ENCODE measurements around the gene ABHD15. TPM values are rescaled to one million over a fixed set of nuclear protein-coding genes. Genes with fewer than 3 reads are reported as not detected.

ABHD15 gene
- polyA plus RNA-seq, 1 donor from 2014 or later: 0.21 TPM

DNA sequence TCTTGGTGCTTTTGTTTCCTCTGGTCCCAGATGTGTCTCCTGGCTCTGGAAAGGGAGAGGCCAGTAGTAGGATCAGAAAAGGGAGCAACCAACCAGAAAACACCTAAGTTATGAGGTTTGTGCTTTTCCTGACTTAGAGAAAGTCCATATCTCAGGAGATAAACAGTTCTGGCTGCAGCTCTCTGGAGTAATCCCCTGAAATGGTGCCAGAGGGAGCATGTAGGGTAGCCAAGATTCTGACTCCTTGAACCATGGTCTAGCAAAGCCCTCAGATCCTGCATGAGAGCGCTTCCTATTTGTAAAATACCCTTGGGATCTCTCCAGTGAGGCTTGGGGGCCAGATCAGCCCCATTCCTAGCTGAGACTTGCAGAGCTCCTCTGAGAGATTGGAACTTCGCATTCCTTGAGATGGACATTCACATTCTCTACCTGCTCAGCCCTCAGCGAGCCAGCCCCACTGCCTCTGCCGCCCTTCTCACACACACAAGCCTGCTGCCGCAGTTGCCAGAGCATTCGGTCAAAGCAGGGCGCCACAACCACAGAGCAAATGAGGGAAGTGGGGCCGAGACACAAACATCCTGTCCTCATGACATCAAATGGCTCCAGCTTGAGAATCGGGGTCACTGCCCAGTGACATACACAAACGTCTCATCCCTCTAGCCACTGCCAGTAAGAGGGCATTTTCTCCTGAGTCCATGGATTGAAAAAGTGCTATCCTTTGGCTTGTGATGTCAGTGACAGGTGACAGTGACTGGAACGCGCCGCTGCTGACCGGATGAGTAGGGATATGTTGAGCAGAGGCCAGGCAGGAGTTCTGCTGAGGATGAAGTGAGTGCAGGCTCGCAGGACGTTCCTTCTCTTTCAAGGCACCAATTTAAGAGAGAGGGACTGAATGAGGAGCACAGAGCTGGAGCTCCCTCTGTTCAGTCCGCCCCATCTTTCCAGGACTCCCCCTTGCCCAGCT, 5.0 kb downstream of the ABHD15 start:
- Histone ChIP-seq H3K27ac (ENCODE audit: low read length) (no peak overlapping the region), H3K79me2 (replicated peaks; ENCODE audit: insufficient read depth, low read length) (no peaks in the 10 kb centered on the region), H3F3A (ENCODE audit: insufficient read depth, low read length, poor library complexity, severe bottlenecking) (no peaks in the 10 kb centered on the region), H3K4me2 (ENCODE audit: low read length) (no peak overlapping the region), H3K9me3 (ENCODE audit: low read length) (no peaks in the 10 kb centered on the region), H3K4me3 (ENCODE audit: low read length) (no peak overlapping the region), H4K20me1 (ENCODE audit: insufficient read depth) (no peaks in the 10 kb centered on the region), H3K27me3 (ENCODE audit: insufficient read depth, low read depth, low read length) (peaks cover 30% of the 10 kb centered on the region), H3K9ac (ENCODE audit: low read length) (no peak overlapping the region), H2AFZ (ENCODE audit: low read depth, low read length) (no peak overlapping the region), H3K36me3 (ENCODE audit: insufficient read depth, low read length) (no peaks in the 10 kb centered on the region), H3K9me2 (ENCODE audit: insufficient read depth, low read length) (no peaks in the 10 kb centered on the region)
- TF ChIP-seq, protein P1, sequence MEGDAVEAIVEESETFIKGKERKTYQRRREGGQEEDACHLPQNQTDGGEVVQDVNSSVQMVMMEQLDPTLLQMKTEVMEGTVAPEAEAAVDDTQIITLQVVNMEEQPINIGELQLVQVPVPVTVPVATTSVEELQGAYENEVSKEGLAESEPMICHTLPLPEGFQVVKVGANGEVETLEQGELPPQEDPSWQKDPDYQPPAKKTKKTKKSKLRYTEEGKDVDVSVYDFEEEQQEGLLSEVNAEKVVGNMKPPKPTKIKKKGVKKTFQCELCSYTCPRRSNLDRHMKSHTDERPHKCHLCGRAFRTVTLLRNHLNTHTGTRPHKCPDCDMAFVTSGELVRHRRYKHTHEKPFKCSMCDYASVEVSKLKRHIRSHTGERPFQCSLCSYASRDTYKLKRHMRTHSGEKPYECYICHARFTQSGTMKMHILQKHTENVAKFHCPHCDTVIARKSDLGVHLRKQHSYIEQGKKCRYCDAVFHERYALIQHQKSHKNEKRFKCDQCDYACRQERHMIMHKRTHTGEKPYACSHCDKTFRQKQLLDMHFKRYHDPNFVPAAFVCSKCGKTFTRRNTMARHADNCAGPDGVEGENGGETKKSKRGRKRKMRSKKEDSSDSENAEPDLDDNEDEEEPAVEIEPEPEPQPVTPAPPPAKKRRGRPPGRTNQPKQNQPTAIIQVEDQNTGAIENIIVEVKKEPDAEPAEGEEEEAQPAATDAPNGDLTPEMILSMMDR (IDR thresholded peaks at IDR 0.05; ENCODE audit: poor library complexity, severe bottlenecking): no peak
- TF ChIP-seq EP300 (conservative IDR thresholded peaks at IDR 0.05; ENCODE audit: poor library complexity, severe bottlenecking) (no peak), MXI1 (conservative IDR thresholded peaks at IDR 0.05; ENCODE audit: poor library complexity, severe bottlenecking) (no peak), POLR2AphosphoS5 (IDR thresholded peaks at IDR 0.05) (no peak), RAD21 (conservative IDR thresholded peaks at IDR 0.05) (no peak), SMC3 (conservative IDR thresholded peaks at IDR 0.05; ENCODE audit: poor library complexity) (no peak), TAF1 (IDR thresholded peaks at IDR 0.05; ENCODE audit: low read depth) (no peak), EZH2 (IDR thresholded peaks at IDR 0.05; ENCODE audit: borderline replicate concordance, insufficient read depth, low read length, poor library complexity, severe bottlenecking) (no peak)
- TF ChIP-seq, protein P2, sequence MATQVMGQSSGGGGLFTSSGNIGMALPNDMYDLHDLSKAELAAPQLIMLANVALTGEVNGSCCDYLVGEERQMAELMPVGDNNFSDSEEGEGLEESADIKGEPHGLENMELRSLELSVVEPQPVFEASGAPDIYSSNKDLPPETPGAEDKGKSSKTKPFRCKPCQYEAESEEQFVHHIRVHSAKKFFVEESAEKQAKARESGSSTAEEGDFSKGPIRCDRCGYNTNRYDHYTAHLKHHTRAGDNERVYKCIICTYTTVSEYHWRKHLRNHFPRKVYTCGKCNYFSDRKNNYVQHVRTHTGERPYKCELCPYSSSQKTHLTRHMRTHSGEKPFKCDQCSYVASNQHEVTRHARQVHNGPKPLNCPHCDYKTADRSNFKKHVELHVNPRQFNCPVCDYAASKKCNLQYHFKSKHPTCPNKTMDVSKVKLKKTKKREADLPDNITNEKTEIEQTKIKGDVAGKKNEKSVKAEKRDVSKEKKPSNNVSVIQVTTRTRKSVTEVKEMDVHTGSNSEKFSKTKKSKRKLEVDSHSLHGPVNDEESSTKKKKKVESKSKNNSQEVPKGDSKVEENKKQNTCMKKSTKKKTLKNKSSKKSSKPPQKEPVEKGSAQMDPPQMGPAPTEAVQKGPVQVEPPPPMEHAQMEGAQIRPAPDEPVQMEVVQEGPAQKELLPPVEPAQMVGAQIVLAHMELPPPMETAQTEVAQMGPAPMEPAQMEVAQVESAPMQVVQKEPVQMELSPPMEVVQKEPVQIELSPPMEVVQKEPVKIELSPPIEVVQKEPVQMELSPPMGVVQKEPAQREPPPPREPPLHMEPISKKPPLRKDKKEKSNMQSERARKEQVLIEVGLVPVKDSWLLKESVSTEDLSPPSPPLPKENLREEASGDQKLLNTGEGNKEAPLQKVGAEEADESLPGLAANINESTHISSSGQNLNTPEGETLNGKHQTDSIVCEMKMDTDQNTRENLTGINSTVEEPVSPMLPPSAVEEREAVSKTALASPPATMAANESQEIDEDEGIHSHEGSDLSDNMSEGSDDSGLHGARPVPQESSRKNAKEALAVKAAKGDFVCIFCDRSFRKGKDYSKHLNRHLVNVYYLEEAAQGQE (IDR thresholded peaks at IDR 0.05; ENCODE audit: borderline replicate concordance): no peak

DNA sequence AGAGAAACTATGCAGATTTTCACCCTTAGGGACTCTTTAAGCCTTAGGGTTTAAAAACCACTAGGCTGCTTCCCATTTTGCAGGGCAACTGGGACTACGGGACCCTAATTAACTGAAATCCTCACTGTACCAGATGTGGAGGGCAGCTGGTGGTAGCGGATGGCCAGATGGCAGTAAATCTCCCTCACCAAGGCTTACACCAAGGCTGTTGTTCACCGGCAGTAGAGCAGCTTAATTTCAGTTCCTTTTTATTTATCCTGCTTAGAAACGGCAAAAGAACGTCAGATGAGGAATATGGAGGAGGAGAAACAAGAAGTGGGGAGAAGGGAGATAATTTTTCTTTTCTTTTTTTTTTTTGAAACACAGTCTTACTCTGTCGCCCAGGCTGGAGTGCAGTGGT, 6.5 kb downstream of the ABHD15 start:
- no peak overlapping the region for H3K4me2 ChIP-seq (ENCODE audit: low read length)
- no peak overlapping the region for H3K9ac ChIP-seq (ENCODE audit: low read length)

More for the DNA sequence above, 6.5 kb downstream of the ABHD15 start:
- H3K27ac ChIP-seq (ENCODE audit: low read length): no peak overlapping the region
- peaks cover 15% of the 10 kb centered on the region for H3K27me3 ChIP-seq (ENCODE audit: insufficient read depth, low read depth, low read length)
- no peaks in the 10 kb centered on the region for H4K20me1 ChIP-seq (ENCODE audit: insufficient read depth)
- TF ChIP-seq MXI1 (conservative IDR thresholded peaks at IDR 0.05; ENCODE audit: poor library complexity, severe bottlenecking) (no peak), EZH2 (IDR thresholded peaks at IDR 0.05; ENCODE audit: borderline replicate concordance, insufficient read depth, low read length, poor library complexity, severe bottlenecking) (no peak), POLR2AphosphoS5 (IDR thresholded peaks at IDR 0.05) (no peak), RAD21 (conservative IDR thresholded peaks at IDR 0.05) (no peak), TAF1 (IDR thresholded peaks at IDR 0.05; ENCODE audit: low read depth) (no peak), SMC3 (conservative IDR thresholded peaks at IDR 0.05; ENCODE audit: poor library complexity) (no peak)
- TF ChIP-seq, protein P2 (IDR thresholded peaks at IDR 0.05; ENCODE audit: borderline replicate concordance): no peak
- H2AFZ ChIP-seq (ENCODE audit: low read depth, low read length): no peak overlapping the region
- no peaks in the 10 kb centered on the region for H3K9me3 ChIP-seq (ENCODE audit: low read length)
- H3K36me3 ChIP-seq (ENCODE audit: insufficient read depth, low read length): no peaks in the 10 kb centered on the region
- H3F3A ChIP-seq (ENCODE audit: insufficient read depth, low read length, poor library complexity, severe bottlenecking): no peaks in the 10 kb centered on the region
- H3K9me2 ChIP-seq (ENCODE audit: insufficient read depth, low read length): no peaks in the 10 kb centered on the region
- no peaks in the 10 kb centered on the region for H3K79me2 ChIP-seq (replicated peaks; ENCODE audit: insufficient read depth, low read length)
- no peak overlapping the region for H3K4me3 ChIP-seq (ENCODE audit: low read length)
